Limb (tissue), 2 donors: ENCODE results near the gene PHYHD1.

Experiments
- DNase-seq, 2 donors: peaks; one replicate each; pipeline ENCODE4 v3.0.0-alpha.2; 2016; ENCODE audit errors: extremely low spot score in 2 of 2

PHYHD1 gene

DNA sequence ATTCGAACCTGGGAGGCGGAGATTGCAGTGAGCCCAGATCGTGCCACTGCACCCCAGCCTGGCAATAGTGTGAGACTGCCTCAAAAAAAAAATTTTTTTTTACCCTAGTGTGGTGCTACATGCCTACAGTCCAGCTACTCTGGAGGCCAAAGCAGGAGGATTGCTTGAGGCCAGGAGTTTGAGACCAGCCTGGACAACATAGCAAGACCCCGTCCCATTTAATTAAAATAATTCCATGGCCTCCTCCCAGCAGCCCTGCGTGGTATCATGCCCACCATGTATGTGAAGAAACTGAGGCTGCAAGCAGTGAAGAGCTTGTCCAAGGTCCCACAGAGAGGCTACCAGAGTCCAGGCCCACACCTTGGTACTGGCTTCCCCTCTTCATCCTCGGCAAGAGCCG, 19.4 kb upstream of the PHYHD1 start:
- no peak for DNase-seq

DNA sequence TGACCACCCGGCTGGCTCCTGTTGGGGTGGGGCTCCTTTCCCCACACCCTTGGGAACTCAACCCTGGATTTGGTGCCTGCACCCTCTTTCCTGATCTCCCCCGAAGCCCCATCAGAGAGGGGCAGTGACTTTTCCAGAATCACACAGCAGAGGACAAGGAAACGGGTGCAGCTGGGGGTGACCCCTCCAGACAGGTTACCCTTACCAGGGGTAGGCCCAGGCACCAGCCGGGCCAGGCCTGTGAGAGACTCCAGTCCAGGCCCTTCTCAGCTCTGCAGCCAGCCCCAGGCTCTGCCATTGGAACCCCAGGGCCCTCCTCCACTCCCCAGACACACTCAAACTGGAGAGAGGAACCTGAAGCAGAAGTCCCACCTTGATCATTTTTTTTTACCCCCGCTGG, 19.0 kb upstream of the PHYHD1 start:
- no peak for DNase-seq

GRCh38 chr9:128902351-128903078, 18.3 kb upstream of the PHYHD1 start:
- no peak for DNase-seq

- DNase-seq = no peak
Measured at GRCh38 chr9:128903079-128903461, 17.7 kb upstream of the PHYHD1 start.

GRCh38 chr9:128903871-128904620, 16.7 kb upstream of the PHYHD1 start:
- no peak for DNase-seq

GRCh38 chr9:128905964-128906363, 14.8 kb upstream of the PHYHD1 start:
- DNase-seq = no peak

- no peak for DNase-seq
Measured at GRCh38 chr9:128906741-128907140, 14.0 kb upstream of the PHYHD1 start.

DNA sequence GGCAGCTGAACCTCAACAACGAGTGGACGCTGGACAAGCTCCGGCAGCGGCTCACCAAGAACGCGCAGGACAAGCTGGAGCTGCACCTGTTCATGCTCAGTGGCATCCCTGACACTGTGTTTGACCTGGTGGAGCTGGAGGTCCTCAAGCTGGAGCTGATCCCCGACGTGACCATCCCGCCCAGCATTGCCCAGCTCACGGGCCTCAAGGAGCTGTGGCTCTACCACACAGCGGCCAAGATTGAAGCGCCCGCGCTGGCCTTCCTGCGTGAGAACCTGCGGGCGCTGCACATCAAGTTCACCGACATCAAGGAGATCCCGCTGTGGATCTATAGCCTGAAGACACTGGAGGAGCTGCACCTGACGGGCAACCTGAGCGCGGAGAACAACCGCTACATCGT, 12.4 kb upstream of the PHYHD1 start:
- no peak for DNase-seq

DNA sequence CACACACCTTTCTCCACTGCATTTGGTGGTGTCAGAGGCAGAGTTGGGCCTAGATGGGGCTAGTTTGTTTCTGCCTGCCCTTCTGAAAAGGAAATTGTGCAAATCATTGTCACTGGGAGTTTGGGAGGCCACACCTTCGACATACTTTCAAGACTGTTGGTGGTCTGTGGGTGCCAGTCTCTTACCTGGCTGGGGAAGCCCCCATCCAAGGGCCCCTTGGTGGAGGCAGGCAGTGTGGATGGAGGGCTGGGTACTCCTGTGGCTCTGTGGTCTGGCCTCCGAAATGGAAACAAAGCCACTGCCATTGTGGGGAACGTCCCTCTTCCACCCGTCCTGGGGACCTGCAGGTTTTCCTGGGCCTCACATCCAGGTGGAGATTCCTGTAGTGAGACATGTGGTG, 10.9 kb upstream of the PHYHD1 start:
- DNase-seq = no peak

DNA sequence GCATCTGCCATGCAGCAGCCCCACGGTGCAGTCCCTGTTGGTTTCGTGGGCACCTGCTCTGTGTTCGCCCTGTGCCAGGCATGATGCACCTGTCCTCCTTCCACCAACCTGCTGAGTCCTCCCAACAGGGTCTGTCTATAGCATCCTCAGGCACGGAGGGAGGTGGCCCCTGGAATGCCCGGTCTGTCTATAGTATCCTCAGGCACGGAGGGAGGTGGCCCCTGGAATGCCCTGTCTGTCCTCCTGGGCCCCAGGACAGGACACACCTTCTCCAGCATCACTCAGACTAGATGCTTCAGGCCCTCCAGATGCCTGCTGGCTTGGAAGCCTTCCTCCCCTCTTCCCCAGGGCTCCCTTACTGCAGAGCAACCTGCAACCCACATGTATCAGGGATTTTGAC, 9.9 kb upstream of the PHYHD1 start:
- DNase-seq = no peak

DNA sequence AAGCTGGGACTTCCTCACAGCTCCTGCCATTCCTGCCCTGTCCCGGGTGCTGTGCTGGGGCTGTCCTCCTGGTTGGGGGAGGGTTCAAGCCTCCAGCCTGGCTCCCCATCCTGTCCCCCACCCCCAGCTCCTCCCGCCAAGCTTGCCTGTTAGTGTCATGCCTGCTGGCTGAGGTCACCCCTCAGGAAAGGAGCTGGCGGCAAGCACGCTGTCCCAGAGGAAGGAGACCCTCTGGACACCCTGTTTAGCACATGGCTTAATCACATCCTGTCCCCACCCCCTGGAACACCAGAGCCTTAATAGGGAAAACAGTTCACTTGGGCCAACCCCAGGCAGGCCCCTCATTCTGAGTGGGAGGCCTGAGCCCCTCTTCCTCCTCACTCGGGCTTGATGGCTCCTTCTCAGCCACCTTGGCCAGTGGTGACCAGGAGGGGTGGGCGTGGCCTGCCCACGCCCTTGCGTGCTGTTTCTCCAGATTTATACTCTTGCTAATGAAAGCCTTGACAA, 9.2 kb upstream of the PHYHD1 start:
- DNase-seq = peak in 1 of 2 donors; percentile 29

DNA sequence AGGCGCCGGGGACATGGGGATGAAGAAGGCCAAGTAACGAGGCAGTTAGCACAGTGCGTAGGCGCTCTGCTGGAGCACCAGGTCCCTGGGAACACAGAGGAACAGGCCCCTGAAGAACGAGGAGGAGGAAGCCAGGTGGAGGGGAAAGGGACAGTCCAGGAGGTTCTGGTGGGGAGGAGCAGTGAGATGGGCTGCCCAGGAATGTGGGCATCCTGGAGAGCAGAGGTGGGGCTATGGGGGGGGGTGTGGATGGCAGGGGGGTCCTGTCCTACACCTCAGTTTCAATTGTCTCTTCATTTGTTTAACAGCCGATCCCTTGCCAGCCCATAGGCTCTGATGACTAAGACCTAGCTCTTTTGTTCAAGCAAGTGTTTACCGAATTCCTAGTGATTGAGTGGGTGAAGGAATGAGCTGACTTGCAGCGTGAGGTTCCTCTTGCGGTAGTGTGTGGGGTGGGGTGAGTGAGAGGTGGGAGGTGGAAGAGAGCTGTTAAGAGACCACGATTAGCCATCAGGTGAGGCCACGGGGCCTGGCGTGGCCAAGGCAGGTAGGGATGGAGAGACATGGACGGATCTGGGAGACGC, 8.4 kb upstream of the PHYHD1 start:
- DNase-seq = no peak

DNA sequence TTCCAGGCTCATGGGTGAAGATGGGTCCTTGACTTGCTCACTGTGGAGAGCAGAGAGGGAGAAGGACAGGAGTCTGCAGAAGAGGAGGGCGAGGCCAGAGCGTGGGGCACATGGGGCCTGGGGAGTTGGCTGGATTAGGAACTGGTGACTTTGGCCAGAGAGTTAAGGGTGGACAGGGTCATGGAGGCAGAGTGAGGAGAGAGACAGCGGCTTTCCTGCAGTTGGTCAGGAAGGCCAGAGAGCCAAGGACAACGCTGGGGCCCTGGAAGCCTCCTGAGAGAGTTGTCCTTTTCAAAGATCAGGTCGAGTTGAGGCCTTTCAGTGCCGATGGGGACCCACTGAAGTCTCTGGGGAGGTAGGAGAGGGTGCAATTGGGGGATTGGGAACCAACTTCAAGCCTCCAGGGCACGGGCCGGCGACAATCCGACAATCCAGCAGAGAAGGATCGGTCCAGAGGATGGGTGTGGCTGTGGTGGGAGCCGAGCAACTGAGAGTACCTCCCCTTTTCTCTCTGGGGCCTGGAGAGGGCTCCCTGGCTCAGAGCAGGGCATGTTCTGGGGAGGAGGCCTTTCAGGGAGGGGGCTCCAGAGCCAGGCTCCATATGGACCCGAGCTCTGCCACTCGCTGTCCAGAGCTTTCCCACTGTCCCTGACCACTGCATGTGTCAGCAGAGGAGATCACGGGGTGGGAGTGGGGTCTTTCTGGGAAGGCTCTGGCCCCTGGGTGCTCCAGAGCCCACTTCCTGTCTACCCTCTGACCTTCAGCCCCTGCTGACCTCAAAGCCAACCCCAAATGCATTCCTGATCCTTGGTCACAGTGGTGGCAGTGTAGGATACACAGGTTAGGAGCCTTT, 7.5 kb upstream of the PHYHD1 start:
- DNase-seq = no peak

- DNase-seq = no peak
Measured at GRCh38 chr9:128913995-128914772, 6.6 kb upstream of the PHYHD1 start.

DNA sequence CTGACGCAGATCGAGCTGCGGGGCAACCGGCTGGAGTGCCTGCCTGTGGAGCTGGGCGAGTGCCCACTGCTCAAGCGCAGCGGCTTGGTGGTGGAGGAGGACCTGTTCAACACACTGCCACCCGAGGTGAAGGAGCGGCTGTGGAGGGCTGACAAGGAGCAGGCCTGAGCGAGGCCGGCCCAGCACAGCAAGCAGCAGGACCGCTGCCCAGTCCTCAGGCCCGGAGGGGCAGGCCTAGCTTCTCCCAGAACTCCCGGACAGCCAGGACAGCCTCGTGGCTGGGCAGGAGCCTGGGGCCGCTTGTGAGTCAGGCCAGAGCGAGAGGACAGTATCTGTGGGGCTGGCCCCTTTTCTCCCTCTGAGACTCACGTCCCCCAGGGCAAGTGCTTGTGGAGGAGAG, 4.6 kb upstream of the PHYHD1 start:
- no peak for DNase-seq

DNA sequence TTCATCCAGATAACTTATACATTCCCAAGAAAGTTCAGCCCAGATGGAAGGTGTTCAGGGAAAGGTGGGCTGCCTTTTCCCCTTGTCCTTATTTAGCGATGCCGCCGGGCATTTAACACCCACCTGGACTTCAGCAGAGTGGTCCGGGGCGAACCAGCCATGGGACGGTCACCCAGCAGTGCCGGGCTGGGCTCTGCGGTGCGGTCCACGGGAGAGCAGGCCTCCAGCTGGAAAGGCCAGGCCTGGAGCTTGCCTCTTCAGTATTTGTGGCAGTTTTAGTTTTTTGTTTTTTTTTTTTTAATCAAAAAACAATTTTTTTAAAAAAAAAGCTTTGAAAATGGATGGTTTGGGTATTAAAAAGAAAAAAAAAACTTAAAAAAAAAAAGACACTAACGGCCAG, 4.0 kb upstream of the PHYHD1 start:
- no peak for DNase-seq

DNA sequence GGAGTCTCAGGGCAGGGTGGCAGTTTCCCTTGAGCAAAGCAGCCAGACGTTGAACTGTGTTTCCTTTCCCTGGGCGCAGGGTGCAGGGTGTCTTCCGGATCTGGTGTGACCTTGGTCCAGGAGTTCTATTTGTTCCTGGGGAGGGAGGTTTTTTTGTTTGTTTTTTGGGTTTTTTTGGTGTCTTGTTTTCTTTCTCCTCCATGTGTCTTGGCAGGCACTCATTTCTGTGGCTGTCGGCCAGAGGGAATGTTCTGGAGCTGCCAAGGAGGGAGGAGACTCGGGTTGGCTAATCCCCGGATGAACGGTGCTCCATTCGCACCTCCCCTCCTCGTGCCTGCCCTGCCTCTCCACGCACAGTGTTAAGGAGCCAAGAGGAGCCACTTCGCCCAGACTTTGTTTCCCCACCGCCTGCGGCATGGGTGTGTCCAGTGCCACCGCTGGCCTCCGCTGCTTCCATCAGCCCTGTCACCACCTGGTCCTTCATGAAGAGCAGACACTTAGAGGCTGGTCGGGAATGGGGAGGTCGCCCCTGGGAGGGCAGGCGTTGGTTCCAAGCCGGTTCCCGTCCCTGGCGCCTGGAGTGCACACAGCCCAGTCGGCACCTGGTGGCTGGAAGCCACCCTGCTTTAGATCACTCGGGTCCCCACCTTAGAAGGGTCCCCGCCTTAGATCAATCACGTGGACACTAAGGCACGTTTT, 3.5 kb upstream of the PHYHD1 start:
- DNase-seq = peak; percentile 63 to 75

- DNase-seq = no peak
Measured at GRCh38 chr9:128918921-128919320, 1.9 kb upstream of the PHYHD1 start.

GRCh38 chr9:128919402-128920089, 1.2 kb upstream of the PHYHD1 start:
- DNase-seq = no peak
